Measurements from ENCODE around the gene ENTPD2.
"Not testable (repeated sequence)": the region's sequence is repeated elsewhere in the genome, so short reads cannot be mapped to it uniquely, and the experiment has no call there.

ENTPD2 gene

GRCh38 chr9:137045294-137046087, 8.4 kb downstream of the ENTPD2 start:
- peak; percentile 69 for DNase-seq (ENCODE audit: low spot score)

- no peak for DNase-seq (ENCODE audit: low spot score)
These were observed 9.2 kb downstream of the ENTPD2 start for GRCh38 chr9:137044502-137045177.

GRCh38 chr9:137044037-137044436, 9.8 kb downstream of the ENTPD2 start:
- no peak for DNase-seq (ENCODE audit: low spot score)

- DNase-seq (ENCODE audit: low spot score): no peak
These were observed 10.8 kb downstream of the ENTPD2 start for GRCh38 chr9:137042751-137043727.

GRCh38 chr9:137041124-137041523, 12.7 kb downstream of the ENTPD2 start:
- DNase-seq (ENCODE audit: low spot score): no peak

GRCh38 chr9:137040568-137040967, 13.3 kb downstream of the ENTPD2 start:
- DNase-seq (ENCODE audit: low spot score): no peak

- DNase-seq (ENCODE audit: low spot score): no peak
These were observed 14.1 kb downstream of the ENTPD2 start for GRCh38 chr9:137039611-137040366.

- no peak for DNase-seq (ENCODE audit: low spot score)
These were observed 14.9 kb downstream of the ENTPD2 start for GRCh38 chr9:137038916-137039315.

GRCh38 chr9:137037483-137037882, 16.4 kb downstream of the ENTPD2 start:
- DNase-seq (ENCODE audit: low spot score): no peak

GRCh38 chr9:137037035-137037434, 16.8 kb downstream of the ENTPD2 start:
- no peak for DNase-seq (ENCODE audit: low spot score)

GRCh38 chr9:137035937-137036336, 17.9 kb downstream of the ENTPD2 start:
- no peak for DNase-seq (ENCODE audit: low spot score)

- peak; percentile 67 for DNase-seq (ENCODE audit: low spot score)
These were observed 18.4 kb downstream of the ENTPD2 start for GRCh38 chr9:137035507-137035834.

- peak; percentile 92 for DNase-seq (ENCODE audit: low spot score)
These were observed 19.0 kb downstream of the ENTPD2 start for GRCh38 chr9:137034709-137035506.

- DNase-seq (ENCODE audit: low spot score): no peak
These were observed 19.7 kb downstream of the ENTPD2 start for GRCh38 chr9:137034039-137034708.

- DNase-seq (ENCODE audit: low spot score): not testable (repeated sequence)
These were observed 20.4 kb downstream of the ENTPD2 start for GRCh38 chr9:137033481-137033880.

GRCh38 chr9:137032858-137033257, 21.0 kb downstream of the ENTPD2 start:
- DNase-seq (ENCODE audit: low spot score): no peak

- no peak for DNase-seq (ENCODE audit: low spot score)
These were observed 21.8 kb downstream of the ENTPD2 start, which contains the start of gene FUT7 for GRCh38 chr9:137031904-137032640. FUT7 (minus strand) TSS chr9:137032088; CDS start chr9:137031991, 97 bp downstream.

- no peak for DNase-seq (ENCODE audit: low spot score)
These were observed 23.0 kb downstream of the ENTPD2 start for GRCh38 chr9:137030538-137031527.
